OCI-LY1 (cell line): ENCODE measurements around the gene SLC22A8.

Source experiments
- CTCF ChIP-seq: fragments of 200-600 bp; sonication (generic), shearing (Covaris generic); IDR thresholded peaks from 2 replicates; pipeline ENCODE4 v1.5.1; 2017; ENCODE audit warnings: mild to moderate bottlenecking, antibody characterized with exemption, low read length, moderate library complexity, mixed read lengths
- EZH2 ChIP-seq: fragments of 200-600 bp; sonication (generic), shearing (Covaris generic); IDR thresholded peaks from 2 replicates; pipeline ENCODE4 v1.8.0; 2017; ENCODE audit warnings: borderline replicate concordance, mixed run types, mild to moderate bottlenecking, antibody characterized with exemption, low read length, moderate library complexity, mixed read lengths

GRCh38 chr11:63042596-63042995 lies 27.0 kb upstream of the SLC22A8 start:
- no peak for TF ChIP-seq EZH2
- no peak for TF ChIP-seq CTCF
